NCI-H146 (cell line): Measurements from ENCODE around the gene ATP6V0A4.
"Not testable (repeated sequence)": the region's sequence is repeated elsewhere in the genome, so short reads cannot be mapped to it uniquely, and the experiment has no call there.

Experiments
- DNase-seq: peaks from one replicate; lab custom pipeline; 2025; lab: John Stamatoyannopoulos, UW

Gene ATP6V0A4

DNA sequence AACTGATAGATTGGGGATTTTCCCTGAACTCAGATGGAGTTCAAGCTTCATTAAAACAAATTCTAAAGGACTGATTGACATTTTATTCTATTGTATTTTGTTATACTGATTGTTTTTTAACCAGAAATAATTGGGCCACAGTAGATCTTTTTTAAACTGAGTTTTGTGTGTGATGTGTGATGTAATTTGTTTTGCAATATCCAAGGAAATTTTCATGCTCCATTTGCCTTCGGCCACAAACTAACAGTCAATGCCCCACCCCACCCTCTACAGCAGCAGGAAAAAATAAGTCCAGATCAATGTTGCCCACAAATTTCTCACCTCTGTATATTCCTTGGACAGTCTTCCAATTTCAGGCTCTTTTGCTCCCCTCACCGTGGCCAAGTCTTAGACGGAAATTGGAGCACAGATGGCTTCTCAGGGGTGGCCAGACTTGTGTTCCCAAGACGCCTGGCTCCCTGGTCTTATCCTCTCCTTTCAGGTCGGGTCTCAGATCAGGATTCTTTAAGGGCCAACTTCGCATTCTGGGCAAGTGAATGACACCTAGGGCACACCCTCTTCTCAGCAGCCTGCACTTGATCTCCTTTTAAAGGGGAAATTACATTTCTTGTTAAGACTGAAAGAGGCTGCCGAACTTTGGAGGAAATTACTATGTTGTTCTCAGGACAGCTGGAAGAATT lies 97.0 kb downstream of the ATP6V0A4 start, which contains the start of gene SVOPL:
Gene SVOPL, minus strand, starts transcription at position 506 of the 680 bp plus-strand sequence. CDS start 22,317 bp downstream, outside the sequence.
- no peak for DNase-seq

DNA sequence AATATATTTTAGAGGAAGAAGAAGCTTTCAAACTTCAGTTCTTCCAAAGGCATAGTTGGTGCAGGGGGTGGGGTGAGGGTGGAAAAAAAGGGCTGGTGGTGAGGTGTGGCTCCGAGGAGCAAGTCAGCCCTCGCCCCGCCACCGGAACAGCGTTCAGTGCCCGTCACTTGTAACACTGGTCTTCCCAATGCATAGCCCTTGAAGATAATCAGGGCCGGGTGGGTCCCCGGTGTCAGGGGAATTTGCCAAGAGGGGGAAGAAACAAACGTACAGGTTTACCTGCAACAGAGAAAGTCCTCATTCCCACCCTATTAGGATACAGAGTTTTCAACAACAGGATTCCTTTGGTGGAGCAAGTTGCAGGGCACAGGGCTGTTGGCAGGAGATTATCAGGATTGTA lies 98.3 kb downstream of the ATP6V0A4 start:
- DNase-seq: no peak

DNA sequence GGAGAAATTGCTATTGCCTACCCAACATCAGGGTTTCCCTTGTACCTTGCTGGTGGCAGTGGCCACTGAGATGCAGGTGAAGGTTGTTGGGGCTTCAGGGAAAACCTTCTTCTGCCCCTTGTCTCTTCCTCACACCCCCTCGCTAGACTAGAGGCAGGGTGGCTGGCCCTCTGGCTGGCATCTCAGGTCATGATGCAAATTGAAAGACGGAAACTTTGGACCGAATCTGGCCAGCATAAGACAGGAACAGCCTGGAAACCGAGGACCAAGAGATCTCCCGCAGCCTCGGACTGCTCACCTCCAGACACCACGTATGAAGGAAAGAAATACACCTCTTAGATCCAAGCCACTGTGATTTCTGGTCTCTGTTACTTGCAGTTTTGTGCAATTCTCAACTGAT lies 99.7 kb downstream of the ATP6V0A4 start:
- no peak for DNase-seq

DNA sequence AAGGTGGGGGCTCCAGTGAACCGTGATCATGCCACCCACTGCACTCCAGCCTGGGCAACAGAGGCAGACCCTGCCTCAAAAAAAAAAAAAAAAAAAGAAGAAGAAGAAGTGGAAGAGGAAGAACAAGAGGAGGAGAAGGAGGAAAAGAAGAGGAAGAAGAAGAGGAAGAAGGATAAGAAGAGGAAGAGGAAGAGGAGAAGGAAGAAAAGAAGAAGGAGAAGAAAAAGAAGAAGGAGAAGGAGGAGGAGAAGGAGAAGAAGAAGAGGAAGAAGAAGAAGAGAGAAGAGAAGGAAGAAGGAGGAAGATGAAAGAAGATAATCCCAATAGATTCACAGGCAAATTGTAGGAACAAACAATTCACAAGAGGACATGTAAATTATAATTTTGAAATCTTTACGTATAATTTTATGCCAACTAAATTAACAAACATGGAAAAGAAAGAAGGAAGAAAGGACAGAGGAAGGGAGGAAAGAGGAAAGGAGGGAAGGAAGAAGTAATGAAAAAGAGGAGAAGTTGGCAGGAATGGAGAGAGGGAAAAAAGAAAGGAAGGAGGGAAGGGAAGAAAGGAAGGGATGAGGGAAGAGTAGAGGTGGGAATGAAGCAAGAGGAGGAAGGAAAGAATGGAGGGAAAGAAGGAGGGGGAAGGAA lies 100.3 kb downstream of the ATP6V0A4 start:
- DNase-seq: no peak

DNA sequence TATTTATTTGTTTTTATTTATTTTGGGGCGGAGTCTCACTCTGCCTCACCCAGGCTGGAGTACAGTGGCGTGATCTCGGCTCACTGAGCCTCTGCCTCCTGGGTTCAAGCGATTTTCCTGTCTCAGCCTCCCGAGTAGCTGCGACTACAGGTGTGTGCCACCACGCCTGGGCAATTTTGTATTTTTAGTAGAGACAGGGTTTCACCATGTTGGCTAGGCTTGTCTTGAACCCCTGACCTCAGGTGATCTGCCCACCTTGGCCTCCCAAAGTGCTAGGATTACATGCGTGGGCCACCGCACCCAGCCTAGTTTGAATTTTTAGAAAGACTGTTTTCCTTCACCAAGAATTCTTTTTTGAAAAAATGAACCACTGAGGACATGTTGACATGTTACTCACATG lies 102.2 kb downstream of the ATP6V0A4 start:
- not testable (repeated sequence) for DNase-seq

DNA sequence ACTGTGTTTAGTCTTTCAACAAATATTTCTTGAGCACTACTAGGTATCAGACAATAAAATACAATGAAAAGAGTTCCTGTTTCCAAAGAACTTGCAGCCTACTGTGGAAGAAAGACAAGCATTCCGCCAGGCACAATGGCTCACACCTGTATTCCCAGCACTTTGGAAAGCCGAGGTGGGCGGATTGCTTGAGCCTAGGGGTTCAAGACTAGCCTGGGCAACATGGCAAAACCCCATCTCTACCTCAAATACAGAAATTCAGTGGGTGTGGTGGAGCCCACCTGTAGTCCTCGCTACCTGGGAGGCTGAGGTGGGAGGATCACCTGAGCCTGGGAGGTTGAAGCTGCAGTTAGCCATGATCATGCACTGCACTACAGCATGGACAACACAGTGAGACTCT lies 102.9 kb downstream of the ATP6V0A4 start:
- no peak for DNase-seq

DNA sequence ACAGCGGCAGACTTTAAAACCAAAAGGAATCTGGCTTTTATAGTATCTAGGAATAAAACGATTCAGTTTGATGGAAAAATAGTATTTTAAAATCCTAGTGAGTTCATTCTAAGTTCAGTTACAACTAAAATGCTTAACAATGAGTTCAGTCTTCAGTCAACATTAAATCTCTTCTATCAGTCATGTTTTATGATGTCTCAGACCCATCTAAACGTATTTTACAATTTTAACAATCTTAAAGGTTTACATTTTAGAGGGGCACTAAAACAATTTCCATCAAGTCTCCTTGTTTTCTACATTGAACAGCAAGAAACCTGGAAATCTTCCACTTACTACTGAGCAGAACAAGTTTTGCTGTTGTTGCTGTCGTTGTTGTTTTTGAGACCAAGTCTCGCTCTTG lies 106.8 kb downstream of the ATP6V0A4 start:
- no peak for DNase-seq

DNA sequence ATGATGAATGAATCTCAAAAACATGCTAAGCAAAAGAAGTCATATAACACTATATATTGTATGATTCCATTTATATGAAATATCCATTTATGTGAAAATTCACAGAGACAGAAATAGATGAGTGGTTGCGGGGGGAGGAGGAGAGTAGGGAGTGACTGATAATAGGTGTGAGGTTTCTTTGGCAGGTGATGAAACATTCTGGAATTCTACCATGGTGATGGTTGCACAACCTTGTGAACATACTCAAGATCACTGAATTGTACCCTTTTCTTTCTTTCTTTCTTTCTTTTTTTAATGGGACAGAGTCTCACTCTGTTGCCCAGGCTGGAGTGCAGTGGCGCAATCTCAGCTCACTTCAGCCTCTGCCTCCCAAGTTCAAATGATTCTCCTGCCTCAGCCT lies 107.5 kb downstream of the ATP6V0A4 start:
- no peak for DNase-seq

DNA sequence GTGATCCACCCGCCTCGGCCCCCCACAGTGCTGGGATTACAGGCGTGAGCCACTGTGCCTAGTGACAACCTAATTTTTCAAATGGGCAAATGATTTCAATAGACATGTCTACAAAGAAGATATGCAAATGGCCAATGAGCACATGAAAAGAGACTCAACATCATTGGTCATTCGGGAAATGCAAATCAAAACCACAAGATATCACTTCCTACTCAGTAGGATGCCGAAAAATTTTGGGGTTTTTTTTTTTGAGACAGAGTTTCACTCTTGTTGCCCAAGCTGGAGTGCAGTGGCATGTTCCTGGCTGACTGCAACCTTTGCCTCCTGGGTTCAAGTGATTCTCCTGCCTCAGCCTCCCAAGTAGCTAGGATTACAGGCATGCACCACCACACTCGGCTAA lies 110.0 kb downstream of the ATP6V0A4 start:
- DNase-seq: not testable (repeated sequence)

DNA sequence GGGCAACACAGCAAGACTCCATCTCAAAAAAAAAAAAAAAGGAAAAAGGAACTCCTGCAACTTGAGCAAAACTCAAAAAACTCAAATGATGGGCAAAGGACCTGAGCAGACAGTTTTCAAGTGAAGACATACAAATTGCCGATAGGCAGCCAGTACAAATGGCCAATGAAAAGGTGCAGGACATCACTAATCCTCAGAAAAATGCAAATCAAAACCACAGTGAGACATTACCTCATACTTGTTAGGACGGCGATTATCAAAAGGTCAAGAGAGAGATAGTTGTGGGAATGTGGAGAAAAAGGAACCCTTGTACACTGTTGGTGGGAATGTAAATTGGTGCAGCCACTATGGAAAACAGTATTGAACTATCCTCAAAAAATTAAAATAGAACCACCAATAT lies 113.7 kb downstream of the ATP6V0A4 start:
- no peak for DNase-seq

DNA sequence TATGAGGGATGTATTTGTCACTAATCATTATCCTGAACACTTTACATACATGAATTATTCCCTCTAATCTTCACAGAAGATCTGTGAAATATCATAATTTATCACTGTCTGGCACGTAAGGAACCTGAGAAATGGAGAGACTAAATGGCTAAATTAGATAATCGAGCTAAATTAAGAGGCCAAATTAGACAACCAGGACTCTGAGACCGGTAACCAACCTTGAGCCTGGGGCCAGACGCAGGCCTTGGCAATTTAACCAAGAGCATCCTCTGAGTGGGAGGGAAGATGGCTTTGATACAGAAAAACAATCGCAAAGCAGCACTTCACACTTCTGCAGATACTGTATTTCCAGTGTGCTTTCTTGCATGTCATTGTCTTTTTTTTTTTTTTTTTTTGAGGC lies 118.2 kb downstream of the ATP6V0A4 start:
- no peak for DNase-seq

DNA sequence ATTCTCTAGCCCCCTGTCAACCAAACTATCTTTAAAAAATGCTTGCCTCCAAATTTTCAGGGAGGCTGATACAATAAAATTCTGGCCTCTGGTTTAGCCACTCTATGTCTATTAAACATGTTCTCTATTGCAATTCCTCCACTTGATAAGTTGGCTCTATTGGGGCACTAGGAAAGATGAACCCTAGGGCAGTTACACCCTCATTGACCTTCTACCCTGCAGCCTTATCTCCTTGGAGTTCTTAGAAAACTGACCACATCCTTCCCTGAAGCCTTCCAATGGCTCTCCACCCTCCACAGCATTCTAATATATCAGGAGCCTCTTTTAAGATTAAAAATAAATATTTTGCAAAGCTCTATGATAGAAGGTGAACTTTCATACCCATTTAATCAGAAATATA lies 127.4 kb downstream of the ATP6V0A4 start:
- no peak for DNase-seq

DNA sequence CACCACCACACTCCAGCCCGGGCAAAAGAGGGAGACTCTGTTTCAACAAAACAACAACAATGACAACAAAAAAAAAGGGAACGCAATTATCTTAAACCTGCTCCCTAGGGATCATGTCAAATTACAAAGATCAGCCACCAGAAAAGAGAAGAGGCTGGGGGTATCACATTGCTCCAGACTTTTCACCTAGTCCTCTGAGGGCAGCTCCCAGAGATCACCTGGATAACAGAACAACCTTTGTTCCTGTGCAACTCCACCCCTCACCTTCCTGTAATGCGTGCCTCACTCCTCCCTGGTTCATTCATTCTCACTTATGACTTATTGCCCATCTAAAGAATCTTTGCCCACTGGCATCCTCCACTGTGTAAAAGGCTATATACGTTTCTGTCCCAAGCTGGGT lies 128.6 kb downstream of the ATP6V0A4 start:
- DNase-seq: no peak

DNA sequence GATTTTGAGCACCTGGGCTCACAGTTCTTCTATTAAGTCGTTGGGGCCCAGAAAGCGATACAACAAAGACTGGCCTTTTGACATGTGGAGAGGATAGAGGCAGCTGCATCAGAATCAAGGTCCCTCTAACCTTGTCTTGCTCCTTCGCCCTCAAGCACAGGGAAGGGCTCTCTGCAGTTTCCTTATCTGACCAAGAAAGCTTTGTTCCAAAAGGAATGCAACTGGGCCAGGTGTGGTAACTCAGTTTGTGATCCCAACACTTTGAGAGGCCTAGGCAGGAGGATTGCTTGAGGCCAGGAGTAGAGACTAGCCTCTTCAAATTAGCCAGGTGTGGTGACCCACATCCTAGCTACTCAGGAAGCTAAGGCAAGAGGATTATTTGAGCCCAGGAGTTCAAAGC lies 129.1 kb downstream of the ATP6V0A4 start:
- DNase-seq: no peak

DNA sequence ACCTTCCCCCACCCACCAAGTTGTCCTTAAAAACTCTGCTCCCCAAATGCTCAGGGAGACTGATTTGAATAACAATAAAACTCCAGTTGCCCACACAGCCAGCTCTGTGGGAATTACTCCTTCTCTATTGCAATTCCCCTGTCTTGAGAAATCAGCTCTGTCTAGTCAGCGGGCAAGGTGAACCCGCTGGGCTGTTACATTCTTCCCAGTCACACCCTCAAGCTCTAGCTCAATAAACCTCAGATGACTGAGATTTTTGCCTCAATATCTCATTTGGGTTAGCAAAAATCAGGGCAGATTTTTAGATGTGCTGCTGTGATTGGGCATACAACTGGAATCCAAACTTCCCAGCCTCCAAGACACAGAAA lies 129.8 kb downstream of the ATP6V0A4 start:
- no peak for DNase-seq

DNA sequence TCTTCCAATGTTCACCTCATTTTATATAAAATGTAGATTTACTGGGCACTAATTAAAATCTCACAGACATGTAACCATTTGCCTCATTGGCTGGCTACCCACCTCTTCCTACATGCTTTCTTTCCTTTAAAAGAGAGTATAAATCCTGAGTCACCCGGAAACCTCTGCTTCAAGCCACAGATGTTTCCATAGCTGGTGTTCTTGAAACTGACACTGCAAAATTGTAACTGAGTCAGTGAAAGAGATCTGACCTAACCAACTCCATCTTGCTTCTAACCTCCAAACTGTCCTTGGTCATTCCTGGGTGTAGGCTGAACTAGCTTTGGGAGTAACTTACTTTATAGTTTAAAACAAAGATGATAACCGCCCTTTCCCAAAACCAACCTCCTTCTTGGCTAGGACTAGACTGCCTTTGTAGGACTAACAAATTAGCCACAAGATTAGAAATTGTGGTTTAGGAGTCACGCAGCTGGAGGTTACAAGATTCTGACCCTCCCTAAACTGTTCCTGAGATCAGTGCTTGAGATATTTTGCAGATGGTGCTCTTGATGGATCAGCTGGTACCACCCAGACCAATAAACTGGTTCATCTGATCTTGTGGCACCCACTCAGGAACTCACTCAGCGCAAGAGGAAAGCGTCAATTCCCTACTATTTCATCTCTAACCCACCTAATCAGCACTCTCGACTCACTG lies 130.3 kb downstream of the ATP6V0A4 start:
- DNase-seq: no peak

DNA sequence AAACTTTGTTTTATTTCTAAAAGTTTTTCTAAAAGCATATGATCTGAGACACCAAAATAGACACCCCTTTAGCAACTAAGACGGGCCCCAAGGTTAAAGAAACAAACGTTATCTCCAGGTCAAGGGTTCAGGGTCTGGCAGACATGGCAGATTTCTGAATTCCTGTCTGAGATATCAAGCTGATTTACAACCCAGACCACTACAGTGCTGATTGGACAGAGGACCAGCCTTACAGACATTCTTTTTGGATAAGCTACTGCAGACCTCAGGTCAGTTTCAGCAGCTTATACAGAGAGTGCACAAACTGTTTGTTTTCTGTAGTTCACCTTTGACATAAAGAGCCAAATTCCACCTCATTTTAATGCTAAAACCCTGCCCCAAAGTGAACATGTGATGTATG lies 131.6 kb downstream of the ATP6V0A4 start:
- DNase-seq: no peak

DNA sequence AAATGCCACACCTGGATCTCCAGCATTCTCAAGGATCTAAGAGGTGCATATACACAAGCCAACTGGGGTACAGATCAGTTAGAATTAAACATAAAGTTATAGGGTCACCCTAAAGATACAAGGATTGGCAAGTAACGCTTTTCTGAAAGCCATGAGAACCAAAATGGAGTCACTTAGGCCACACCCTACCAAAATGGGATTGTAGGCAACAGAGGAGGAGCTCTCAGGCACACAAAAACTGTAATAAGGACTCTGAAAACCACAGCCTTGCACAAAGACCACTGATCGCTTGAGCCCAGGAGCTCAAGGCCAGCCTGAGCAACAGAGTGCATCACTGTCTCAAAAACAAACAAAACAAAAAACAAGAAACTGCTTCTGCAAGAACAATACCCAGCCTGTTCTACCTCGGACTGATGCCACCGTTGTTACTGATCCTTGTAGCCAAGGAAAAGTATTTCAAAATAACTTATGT lies 132.3 kb downstream of the ATP6V0A4 start:
- DNase-seq: no peak

DNA sequence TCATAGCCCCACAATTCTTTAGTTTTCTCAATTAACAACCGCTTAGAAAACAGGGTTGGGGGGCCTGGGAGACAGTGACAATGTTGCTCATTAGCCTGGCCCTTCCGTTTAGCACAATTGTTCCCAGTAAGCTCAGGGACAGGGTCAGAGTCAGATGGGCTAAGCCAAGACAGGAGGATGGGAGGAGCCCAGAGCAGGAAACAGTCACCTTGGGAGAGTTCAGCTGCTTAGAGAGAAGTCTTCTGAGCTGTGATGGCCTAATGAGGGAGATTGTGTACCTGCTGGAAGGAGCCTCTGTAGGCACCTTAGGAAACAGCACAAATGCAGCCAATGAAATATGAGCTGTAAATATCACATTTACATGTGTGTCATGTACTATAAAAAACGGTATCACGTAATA lies 132.7 kb downstream of the ATP6V0A4 start:
- DNase-seq: peak; percentile 38

DNA sequence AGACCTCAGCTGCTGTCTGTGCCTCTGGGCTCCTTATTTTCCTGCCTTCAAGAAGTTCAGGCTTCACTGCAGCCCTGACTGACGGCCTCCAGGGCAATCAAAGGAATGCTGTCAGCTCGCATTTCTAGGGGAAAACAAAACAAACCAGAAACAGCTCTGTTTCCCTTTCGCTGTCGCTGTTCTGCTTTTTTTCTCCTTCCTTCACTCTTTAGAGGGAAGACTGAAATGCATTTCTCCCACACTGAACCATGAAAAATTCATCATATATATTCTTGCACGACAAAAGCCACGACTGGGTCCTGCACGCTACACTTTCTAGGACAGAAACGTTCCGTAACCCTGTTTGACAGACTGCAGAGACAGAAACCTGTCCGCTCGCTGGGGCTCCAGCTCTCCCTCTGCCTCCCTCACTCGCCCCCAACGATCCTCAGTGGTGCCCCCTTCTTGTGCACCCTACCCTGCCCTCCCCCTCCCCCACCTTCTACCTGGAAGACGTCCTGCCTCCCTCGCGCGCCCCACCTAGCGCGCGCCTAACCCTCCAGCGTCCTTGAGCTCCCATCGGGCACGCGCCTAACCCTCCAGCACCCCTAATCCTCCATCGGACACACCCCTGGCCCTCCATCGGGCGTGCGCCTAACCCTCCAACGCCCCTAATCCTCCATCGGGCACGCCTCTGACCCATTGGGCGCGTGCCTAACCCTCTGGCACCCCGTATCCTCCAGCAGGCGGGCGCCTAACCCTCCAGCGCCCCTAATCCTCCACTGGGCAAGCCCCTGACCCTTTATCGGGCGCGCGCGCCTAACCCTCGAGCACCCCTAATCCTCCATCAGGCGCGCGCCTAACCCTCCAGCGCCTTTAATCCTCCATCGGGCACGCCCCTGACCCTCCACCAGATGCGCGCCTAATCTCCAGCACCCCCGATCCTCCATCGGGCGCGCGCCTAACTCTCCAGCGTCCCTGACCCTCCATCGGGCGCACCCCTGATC lies 134.0 kb downstream of the ATP6V0A4 start:
- DNase-seq: peak; percentile 40

DNA sequence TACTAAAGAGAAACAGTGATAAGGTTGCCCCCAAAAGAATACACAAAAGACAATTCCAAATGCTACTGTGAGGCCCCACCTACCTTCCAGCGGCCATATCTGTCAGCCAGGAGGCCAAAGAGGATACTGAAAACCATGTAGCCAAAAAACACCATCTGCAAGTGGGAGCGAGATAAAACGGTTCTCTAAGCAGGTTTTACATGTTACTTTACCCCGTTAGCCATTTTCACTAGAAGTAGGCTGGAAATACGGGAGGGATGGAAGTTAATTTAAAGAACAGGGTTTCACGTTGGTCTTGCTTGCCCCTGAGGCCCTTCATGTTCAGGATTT lies 135.0 kb downstream of the ATP6V0A4 start:
- no peak for DNase-seq
